Right lobe of liver (tissue), 4 donors: ENCODE data around the gene EIF3F.

ENCODE experiments used
- CTCF ChIP-seq, 4 donors: fragments of 200-600 bp in 3 of 4; fragments of 450-650 bp in 1 of 4; IDR thresholded peaks; one replicate each; pipeline versions ENCODE4 v1.5.1 to v1.8.0; 2016 to 2022; ENCODE audit warnings: antibody characterized with exemption in 4 of 4, mild to moderate bottlenecking in 2 of 4
- POLR2A ChIP-seq: fragments of 450-650 bp; IDR thresholded peaks from one replicate; pipeline ENCODE4 v1.6.1; 2017; ENCODE audit warnings: antibody characterized with exemption, mild to moderate bottlenecking
- donor health status: DM: no; HTN: no; CAD: no.
- donor health status: DM: no; HTN: no; CAD: no.
- donor health status: DM: no; HTN: yes; CAD: no.

GRCh38 chr11:8041576-8041975 is 54.4 kb downstream of the EIF3F start:
- no peak for TF ChIP-seq CTCF (IDR thresholded peaks at IDR 0.05)
- no peak for TF ChIP-seq POLR2A
